K562 (cell line): Measurements from ENCODE around the gene ASCC2. TPM values are rescaled to one million over a fixed set of nuclear protein-coding genes. Genes with fewer than 3 reads are reported as not detected.

ENCODE experiments used
- ATAC-seq: fragments of 200-7000 bp; cut with Tn5 transposase; 3 replicates; pipeline ENCODE4 v1.9.1; 2020; ENCODE audit warnings: moderate library complexity
- BruUV-seq: library from RNA; stranded (reverse); fragments of 400-500 nt; replicated peaks from 2 replicates; lab custom pipeline; 2021; lab: Mats Ljungman, UMichigan
- CTCF ChIA-PET: fragments of 300-600 bp; formaldehyde crosslinking; extraction: SDS; loops from one replicate; lab custom pipeline; 2021; ENCODE audit warnings: low intra/inter-chr PET ratio; lab: Yijun Ruan, JAX
- POLR2A ChIA-PET: fragments of 300-600, 350-650 bp; sonication (Branson Sonifier 250); formaldehyde crosslinking; extraction: SDS; loops from one replicate; lab custom pipeline; 2021; ENCODE audit warnings: antibody characterized with exemption, inconsistent platforms; lab: Yijun Ruan, JAX
- DNase-seq, 4 experiments: peaks; one replicate each; pipeline versions ENCODE4 v3.0.0 to v3.0.0-alpha.2; 2011 to 2018; ENCODE audit warnings: low spot score in 3 of 4, mixed read lengths in 3 of 4; ENCODE audit errors: extremely low read depth in 1 of 4
- FAIRE-seq: peaks from 2 replicates; lab custom pipeline; 2011; peaks lifted over from hg19 to GRCh38; lab: Jason Lieb, UNC
- H2AFZ ChIP-seq: 2 replicates; pipeline ENCODE4 v1.6.0; 2011; ENCODE audit warnings: low read depth, low read length, control low read depth, inconsistent platforms
- H3K27ac ChIP-seq: fragments of 200-600 bp; 3 replicates; pipeline ENCODE4 v1.8.0; 2011; ENCODE audit warnings: low read depth, mild to moderate bottlenecking, control low read depth, inconsistent platforms, low read length, moderate library complexity, mixed read lengths; ENCODE audit errors: extremely low read depth
- H3K27me3 ChIP-seq, 2 experiments: fragments of 300-600 bp in 1 of 2; 2 replicates in 1 of 2; 3 replicates in 1 of 2; pipeline versions ENCODE4 v1.6.0 to v1.8.0; 2011; ENCODE audit warnings: inconsistent platforms in 2 of 2, low read length in 2 of 2, mild to moderate bottlenecking in 1 of 2, mixed read lengths in 1 of 2, moderate library complexity in 1 of 2; ENCODE audit not compliant: control insufficient read depth in 2 of 2, insufficient read depth in 2 of 2
- H3K36me3 ChIP-seq: fragments of 300-600 bp; 3 replicates; pipeline ENCODE4 v1.8.0; 2011; ENCODE audit warnings: mild to moderate bottlenecking, low read length, inconsistent platforms; ENCODE audit not compliant: control insufficient read depth, insufficient read depth
- H3K4me1 ChIP-seq, 2 experiments: fragments of 200-600 bp in 1 of 2; replicated peaks in 1 of 2; 2 replicates in 1 of 2; 3 replicates in 1 of 2; pipeline versions ENCODE4 v1.5.1 to v1.8.0; 2011; ENCODE audit warnings: inconsistent platforms in 2 of 2, low read length in 2 of 2, mild to moderate bottlenecking in 1 of 2, mixed read lengths in 1 of 2, moderate library complexity in 1 of 2; ENCODE audit not compliant: control insufficient read depth in 2 of 2, insufficient read depth in 2 of 2
- H3K4me2 ChIP-seq: 2 replicates; pipeline ENCODE4 v1.6.1; 2011; ENCODE audit warnings: low read length, control low read depth, inconsistent platforms, mixed read lengths; ENCODE audit not compliant: insufficient read depth
- H3K4me3 ChIP-seq: fragments of 200-600 bp; sonication (generic), shearing (Covaris generic); 2 replicates; pipeline ENCODE4 v1.5.1; 2016; ENCODE audit warnings: control low read depth, inconsistent platforms
- H3K79me2 ChIP-seq: fragments of 200-600 bp; 3 replicates; pipeline ENCODE4 v1.8.0; 2011; ENCODE audit warnings: low read length, inconsistent platforms; ENCODE audit not compliant: control insufficient read depth, insufficient read depth
- H3K9ac ChIP-seq, 2 experiments: 2 replicates each; pipeline versions ENCODE4 v1.6.0 to v1.6.1; 2011; ENCODE audit warnings: low read depth in 2 of 2, low read length in 2 of 2, control low read depth in 1 of 2, inconsistent platforms in 1 of 2, mild to moderate bottlenecking in 1 of 2, mixed read lengths in 1 of 2; ENCODE audit not compliant: insufficient read depth in 1 of 2
- H3K9me1 ChIP-seq: one replicate; pipeline ENCODE4 v1.6.0; 2011; ENCODE audit warnings: inconsistent platforms, mild to moderate bottlenecking, low read length, moderate library complexity; ENCODE audit not compliant: control insufficient read depth, insufficient read depth
- H3K9me3 ChIP-seq: replicated peaks from 2 replicates; pipeline ENCODE4 v1.5.1; 2011; ENCODE audit warnings: low read depth, low read length, inconsistent platforms; ENCODE audit not compliant: control insufficient read depth, insufficient read depth
- H4K20me1 ChIP-seq: replicated peaks from 2 replicates; pipeline ENCODE4 v1.6.1; 2011; ENCODE audit warnings: low read length, inconsistent platforms, mixed read lengths; ENCODE audit not compliant: control insufficient read depth, insufficient read depth
- ADNP ChIP-seq: fragments of 200-800 bp; sonication (Bioruptor generic); IDR thresholded peaks from 2 replicates; pipeline ENCODE4 v1.6.1; 2016; ENCODE audit warnings: missing genetic modification characterization, missing compliant biosample characterization
- KDM5B ChIP-seq: fragments of 200-600 bp; sonication (generic); IDR thresholded peaks from 2 replicates; pipeline ENCODE4 v1.6.1; 2012; ENCODE audit warnings: low read depth, mild to moderate bottlenecking, moderate library complexity, low read length, control low read depth, inconsistent platforms; ENCODE audit not compliant: insufficient replicate concordance
- LARP7 ChIP-seq: fragments of 450-650 bp; IDR thresholded peaks from 2 replicates; pipeline ENCODE4 v1.6.1; 2016
- MIER1 ChIP-seq: fragments of 450-650 bp; IDR thresholded peaks from 2 replicates; pipeline ENCODE4 v1.6.1; 2016; ENCODE audit warnings: antibody characterized with exemption, mild to moderate bottlenecking, low read depth
- POLR3G ChIP-seq: IDR thresholded peaks from 2 replicates; pipeline ENCODE4 v1.6.1; 2011; ENCODE audit not compliant: insufficient read length, insufficient replicate concordance; ENCODE audit errors: extremely low read depth
- RBBP5 ChIP-seq: fragments of 200-600 bp; sonication (generic); IDR thresholded peaks from 2 replicates; pipeline ENCODE4 v1.6.1; 2012; ENCODE audit warnings: borderline replicate concordance, mild to moderate bottlenecking, low read length, control low read depth, inconsistent platforms; ENCODE audit not compliant: insufficient read depth, poor library complexity, severe bottlenecking
- SNRNP70 ChIP-seq: fragments of 200-400 bp; formaldehyde crosslinking; optimal IDR thresholded peaks from 2 replicates; pipeline ENCODE3; 2017; ENCODE audit warnings: low read depth, low read length
- SP1 ChIP-seq: sonication (generic); formaldehyde crosslinking; IDR thresholded peaks from 2 replicates; pipeline ENCODE4 v1.8.1; 2022; ENCODE audit warnings: mild to moderate bottlenecking, missing genetic modification reagents
- XRCC5 ChIP-seq: fragments of 200-400 bp; formaldehyde crosslinking; IDR thresholded peaks from 2 replicates; pipeline ENCODE4 v1.6.1; 2017; ENCODE audit warnings: low read depth, mild to moderate bottlenecking, low read length
- WGBS: fragments of 100-300 bp; shearing (Covaris generic); methylation state at CpG from one replicate; pipeline ENCODE4 v1.1.6; 2016; ENCODE audit warnings: low coverage, mixed read lengths; ENCODE audit not compliant: insufficient coverage; ENCODE audit errors: missing lambda C conversion rate; 5-methylcytosine and 5-hydroxymethylcytosine counted together
- in situ Hi-C: fragments of 300-500 bp; cut with MboI; formaldehyde crosslinking; loops from 4 replicates; pipeline ENCODE4 v1.15.0; 2018; ENCODE audit warnings: inconsistent platforms, mixed read lengths
- intact Hi-C: fragments of 100-400 bp; cut with micrococcal nuclease; formaldehyde crosslinking; loops from 2 replicates; pipeline ENCODE4 v1.14.2; 2022
- polyA plus RNA-seq, 8 experiments: library from polyadenylated mRNA; depleted of rRNA in 4 of 8; stranded (reverse) in 5 of 8; unstranded in 3 of 8; fragments of >200 nt; fragmentation: Nextera tagmentation in 2 of 8; fragmentation: Illumina TruSeq in 1 of 8; extraction: Ambion mirVana in 2 of 8; extraction: Trizol in 1 of 8; gene quantifications; 2 replicates each; pipeline versions ENCODE4 v1.2.1 to v1.2.3, GENCODE V29; 2011 to 2014; ENCODE audit warnings: inconsistent platforms in 1 of 8, missing spikeins in 1 of 8
- total RNA-seq, 7 experiments: library from RNA; depleted of rRNA in 6 of 7; stranded (reverse); fragments of >200 nt in 6 of 7; fragmentation: Illumina TruSeq in 2 of 7; extraction: Trizol in 2 of 7; gene quantifications; 2 replicates each; pipeline versions ENCODE4 v1.2.1 to v1.2.3, GENCODE V29; 2011 to 2021; ENCODE audit warnings: low replicate concordance in 1 of 7
- TF ChIP-seq, protein P1 (sequence below): fragments of 450-650 bp; IDR thresholded peaks from 2 replicates; pipeline ENCODE4 v1.6.1; 2017; ENCODE audit warnings: mild to moderate bottlenecking, moderate library complexity
- TF ChIP-seq, protein P2 (sequence below): fragments of 450-650 bp; conservative IDR thresholded peaks from 2 replicates; pipeline ENCODE4 v1.6.1; 2016; ENCODE audit warnings: missing genetic modification characterization, low read depth, mild to moderate bottlenecking, missing compliant biosample characterization, moderate library complexity

Gene ASCC2
- total and polyA plus RNA-seq, 9 of the 15 experiments (the other 6 are each of a cell fraction or from before 2014, with no cell fraction given), result 4.0 to 46.7 (median 26.8) TPM

DNA sequence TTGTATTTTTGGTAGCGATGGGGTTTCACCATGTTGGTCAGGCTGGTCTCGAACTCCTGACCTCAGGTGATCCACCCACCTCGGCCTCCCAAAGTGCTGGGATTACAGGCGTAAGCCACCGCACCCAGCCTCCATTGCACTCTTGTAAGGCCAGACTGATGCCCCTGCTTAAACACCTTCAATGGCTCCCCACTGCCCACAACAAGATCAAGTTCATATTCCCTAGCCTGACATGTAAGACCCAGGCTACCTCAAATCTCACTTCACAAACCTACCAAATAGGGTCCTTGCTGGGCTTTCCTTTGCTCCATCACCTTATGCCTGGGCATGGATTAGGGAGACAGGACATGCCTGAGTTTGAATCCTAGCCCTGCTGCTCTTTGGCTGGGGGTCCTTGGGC is 57.9 kb downstream of the ASCC2 start:
- Histone ChIP-seq H3K79me2 (no peaks in the 10 kb centered on the region), H3K27ac (peak overlapping the region; percentile 65; the same call in 1 of the 3 replicates), H3K4me3 (no peak overlapping the region), H3K9ac (peak overlapping the region; percentile 13 to 26; a peak in 2 of 4 replicates), H3K9me1 (no peaks in the 10 kb centered on the region), H3K27me3 (no peaks in the 10 kb centered on the region), H3K4me1 (peaks cover 15 to 20% of the 10 kb centered on the region in 2 experiments), H3K36me3 (no peaks in the 10 kb centered on the region), H4K20me1 (no peaks in the 10 kb centered on the region), H3K4me2 (peak overlapping the region; percentile 56), H3K9me3 (no peaks in the 10 kb centered on the region), H2AFZ (0 out of 2 replicates have a peak overlapping the region, but pooled peaks have one; percentile 14)
- ATAC-seq (no peak), DNase-seq (no peak), FAIRE-seq (no peak)
- ChIA-PET CTCF (no interaction called here), POLR2A (interaction anchor here (1.3 kb wide), 1 partner anchor 28 kb away, joined by 4 read pairs; no protein-coding TSS in a partner anchor)
- no TSS peak for BruUV-seq
- in situ Hi-C loops (no loop called here), intact Hi-C loops (no loop called here)
- WGBS, result 86% methylated on average over 1 of the region's 5 CpGs
- no peak for TF ChIP-seq RBBP5
- peak; percentile 12; the same call in 1 of the 2 replicates for TF ChIP-seq SP1 (CRISPR knock-in tag)

DNA sequence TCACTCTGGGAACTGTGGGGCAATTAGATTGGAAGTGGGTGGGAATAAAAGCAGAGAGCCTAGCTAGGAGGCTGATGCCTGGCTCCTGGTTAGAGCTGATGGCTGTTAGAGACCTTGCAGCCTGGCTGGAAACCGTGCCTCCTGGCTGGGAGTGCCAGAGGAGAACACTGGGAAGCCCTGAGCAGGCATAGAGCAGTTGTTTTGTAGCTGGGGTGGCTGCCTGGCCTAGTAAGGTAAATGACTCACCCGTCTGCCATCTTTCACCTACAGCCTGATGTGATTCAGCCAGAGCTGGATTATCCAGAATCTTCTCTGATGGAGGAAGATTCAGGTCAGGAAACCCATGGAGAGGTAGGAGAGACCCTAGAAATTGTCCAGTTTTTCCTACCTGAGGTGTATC is 64.8 kb downstream of the ASCC2 start:
- Histone ChIP-seq H3K4me2 (no peak overlapping the region), H2AFZ (no peak overlapping the region), H3K4me3 (no peak overlapping the region), H3K9ac (no peak overlapping the region), H3K9me1 (no peaks in the 10 kb centered on the region), H3K36me3 (peaks cover 26% of the 10 kb centered on the region), H3K27ac (no peak overlapping the region), H3K27me3 (no peaks in the 10 kb centered on the region), H3K79me2 (peaks cover 11% of the 10 kb centered on the region), H3K4me1 (peaks cover 2 to 3% of the 10 kb centered on the region in 2 experiments; a peak in 2 of 5 replicates), H4K20me1 (no peaks in the 10 kb centered on the region), H3K9me3 (no peaks in the 10 kb centered on the region)
- no TSS peak for BruUV-seq
- in situ Hi-C loops, result no loop called here
- no peak for FAIRE-seq
- 52% methylated on average over 2 of the region's 2 CpGs for WGBS
- no peak for ATAC-seq
- no peak for DNase-seq
- ChIA-PET POLR2A (interaction anchor here (1.3 kb wide), 1 partner anchor 10 kb away, joined by 9 read pairs; no protein-coding TSS in a partner anchor), CTCF (no interaction called here)
- intact Hi-C loops, result no loop called here
- TF ChIP-seq, protein P1, sequence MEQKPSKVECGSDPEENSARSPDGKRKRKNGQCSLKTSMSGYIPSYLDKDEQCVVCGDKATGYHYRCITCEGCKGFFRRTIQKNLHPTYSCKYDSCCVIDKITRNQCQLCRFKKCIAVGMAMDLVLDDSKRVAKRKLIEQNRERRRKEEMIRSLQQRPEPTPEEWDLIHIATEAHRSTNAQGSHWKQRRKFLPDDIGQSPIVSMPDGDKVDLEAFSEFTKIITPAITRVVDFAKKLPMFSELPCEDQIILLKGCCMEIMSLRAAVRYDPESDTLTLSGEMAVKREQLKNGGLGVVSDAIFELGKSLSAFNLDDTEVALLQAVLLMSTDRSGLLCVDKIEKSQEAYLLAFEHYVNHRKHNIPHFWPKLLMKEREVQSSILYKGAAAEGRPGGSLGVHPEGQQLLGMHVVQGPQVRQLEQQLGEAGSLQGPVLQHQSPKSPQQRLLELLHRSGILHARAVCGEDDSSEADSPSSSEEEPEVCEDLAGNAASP, result no peak
- TF ChIP-seq SNRNP70 (no peak), ADNP (tag) (no peak), LARP7 (no peak), MIER1 (no peak), XRCC5 (no peak), POLR3G (no peak), KDM5B (no peak)
- TF ChIP-seq, protein P2, sequence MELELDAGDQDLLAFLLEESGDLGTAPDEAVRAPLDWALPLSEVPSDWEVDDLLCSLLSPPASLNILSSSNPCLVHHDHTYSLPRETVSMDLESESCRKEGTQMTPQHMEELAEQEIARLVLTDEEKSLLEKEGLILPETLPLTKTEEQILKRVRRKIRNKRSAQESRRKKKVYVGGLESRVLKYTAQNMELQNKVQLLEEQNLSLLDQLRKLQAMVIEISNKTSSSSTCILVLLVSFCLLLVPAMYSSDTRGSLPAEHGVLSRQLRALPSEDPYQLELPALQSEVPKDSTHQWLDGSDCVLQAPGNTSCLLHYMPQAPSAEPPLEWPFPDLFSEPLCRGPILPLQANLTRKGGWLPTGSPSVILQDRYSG, result no peak
